Lower leg skin (tissue), 3 donors: ENCODE results near the gene NMUR1.

Experiments used
- POLR2A ChIP-seq, 2 donors: fragments of 450-650 bp; IDR thresholded peaks; one replicate each; pipeline ENCODE4 v1.6.1; 2016 to 2017; ENCODE audit warnings: antibody characterized with exemption in 2 of 2, mild to moderate bottlenecking in 1 of 2, moderate library complexity in 1 of 2
- TF ChIP-seq, protein P1 (sequence below), 3 donors: fragments of 450-650 bp; IDR thresholded peaks; one replicate each; pipeline ENCODE4 v1.5.1; 2016; ENCODE audit warnings: antibody characterized with exemption in 3 of 3, mild to moderate bottlenecking in 3 of 3, moderate library complexity in 2 of 3

DNA sequence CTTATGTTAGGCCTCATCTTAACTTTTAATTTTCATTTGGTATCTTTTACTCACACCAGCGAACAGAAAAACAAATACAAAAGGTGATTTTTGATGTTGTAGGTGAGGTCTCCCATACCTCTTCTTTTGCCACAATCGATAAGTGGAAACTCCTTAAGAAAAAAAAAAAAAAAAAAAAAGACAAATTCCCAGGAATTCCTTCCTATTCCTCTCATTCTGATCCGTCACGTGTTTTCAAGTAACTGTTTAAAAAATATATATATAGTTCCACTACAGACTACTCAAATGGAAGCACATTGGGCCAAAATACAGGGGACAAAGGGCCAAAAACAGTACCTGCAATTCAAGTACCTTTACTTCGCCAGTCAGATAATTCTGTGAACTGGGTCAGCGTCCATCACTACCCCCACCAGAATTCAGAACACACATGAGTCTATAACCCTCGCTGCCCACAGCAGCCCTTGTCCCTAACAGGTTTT is 16.5 kb downstream of the NMUR1 start:
- TF ChIP-seq, protein P1, sequence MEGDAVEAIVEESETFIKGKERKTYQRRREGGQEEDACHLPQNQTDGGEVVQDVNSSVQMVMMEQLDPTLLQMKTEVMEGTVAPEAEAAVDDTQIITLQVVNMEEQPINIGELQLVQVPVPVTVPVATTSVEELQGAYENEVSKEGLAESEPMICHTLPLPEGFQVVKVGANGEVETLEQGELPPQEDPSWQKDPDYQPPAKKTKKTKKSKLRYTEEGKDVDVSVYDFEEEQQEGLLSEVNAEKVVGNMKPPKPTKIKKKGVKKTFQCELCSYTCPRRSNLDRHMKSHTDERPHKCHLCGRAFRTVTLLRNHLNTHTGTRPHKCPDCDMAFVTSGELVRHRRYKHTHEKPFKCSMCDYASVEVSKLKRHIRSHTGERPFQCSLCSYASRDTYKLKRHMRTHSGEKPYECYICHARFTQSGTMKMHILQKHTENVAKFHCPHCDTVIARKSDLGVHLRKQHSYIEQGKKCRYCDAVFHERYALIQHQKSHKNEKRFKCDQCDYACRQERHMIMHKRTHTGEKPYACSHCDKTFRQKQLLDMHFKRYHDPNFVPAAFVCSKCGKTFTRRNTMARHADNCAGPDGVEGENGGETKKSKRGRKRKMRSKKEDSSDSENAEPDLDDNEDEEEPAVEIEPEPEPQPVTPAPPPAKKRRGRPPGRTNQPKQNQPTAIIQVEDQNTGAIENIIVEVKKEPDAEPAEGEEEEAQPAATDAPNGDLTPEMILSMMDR (IDR thresholded peaks at IDR 0.05) = no peak
- TF ChIP-seq POLR2A (IDR thresholded peaks at IDR 0.05) = no peak
